H1 (cell line): ENCODE data around the gene PDZD2. TPM values are rescaled to one million over a fixed set of nuclear protein-coding genes. Genes with fewer than 3 reads are reported as not detected.

Experiments used
- CTCF ChIA-PET: fragments of 300-600 bp; sonication (Branson Sonifier 250); formaldehyde crosslinking; loops from one replicate; lab custom pipeline; 2021; ENCODE audit not compliant: partially characterized antibody; lab: Charles Lee
- POLR2A ChIA-PET: fragments of 300-600 bp; sonication (Branson Sonifier 250); formaldehyde crosslinking; loops from one replicate; lab custom pipeline; 2021; ENCODE audit warnings: inconsistent platforms; ENCODE audit not compliant: partially characterized antibody; lab: Charles Lee
- DNase-seq, 2 experiments: peaks; one replicate each; pipeline versions ENCODE4 v3.0.0 to v3.0.0-alpha.2; 2010 to 2022; ENCODE audit warnings: low spot score in 2 of 2, low read depth in 1 of 2, mixed read lengths in 1 of 2
- FAIRE-seq: peaks from 2 replicates; lab custom pipeline; 2011; peaks lifted over from hg19 to GRCh38; lab: Jason Lieb, UNC
- H2AFZ ChIP-seq: 2 replicates; pipeline ENCODE4 v1.8.1; 2012; ENCODE audit warnings: low read length, inconsistent platforms
- H2AK5ac ChIP-seq: 2 replicates; pipeline ENCODE4 v1.6.1; 2013; ENCODE audit warnings: low read depth, low read length
- H2BK120ac ChIP-seq: replicated peaks from 2 replicates; pipeline ENCODE3; 2013; ENCODE audit warnings: low read depth, low read length, inconsistent platforms
- H2BK12ac ChIP-seq: 2 replicates; pipeline ENCODE4 v1.6.1; 2013; ENCODE audit warnings: low read depth, low read length
- H2BK15ac ChIP-seq: 2 replicates; pipeline ENCODE4 v1.6.1; 2013; ENCODE audit warnings: low read length
- H2BK20ac ChIP-seq: 2 replicates; pipeline ENCODE4 v1.6.1; 2013; ENCODE audit warnings: low read length
- H2BK5ac ChIP-seq: 2 replicates; pipeline ENCODE4 v1.6.1; 2013; ENCODE audit warnings: low read depth, low read length
- H3K14ac ChIP-seq: 2 replicates; pipeline ENCODE4 v1.6.1; 2013; ENCODE audit warnings: inconsistent platforms; ENCODE audit not compliant: insufficient read length
- H3K18ac ChIP-seq: 2 replicates; pipeline ENCODE4 v1.6.1; 2013; ENCODE audit warnings: low read length; ENCODE audit errors: extremely low read depth
- H3K23ac ChIP-seq: 2 replicates; pipeline ENCODE4 v1.6.1; 2013; ENCODE audit warnings: inconsistent platforms; ENCODE audit not compliant: insufficient read length
- H3K23me2 ChIP-seq: 2 replicates; pipeline ENCODE4 v1.6.1; 2013; ENCODE audit warnings: low read depth, low read length
- H3K27ac ChIP-seq: 2 replicates; pipeline ENCODE4 v1.6.1; 2011; ENCODE audit warnings: low read depth, low read length, inconsistent platforms
- H3K27me3 ChIP-seq, 4 experiments: replicated peaks in 1 of 4; 1 replicate in 1 of 4; 2 replicates in 3 of 4; pipeline versions ENCODE4 v1.6.1 to v1.8.1; 2011 to 2013; ENCODE audit warnings: low read length in 3 of 4, mild to moderate bottlenecking in 3 of 4, inconsistent platforms in 2 of 4, mixed read lengths in 2 of 4, moderate library complexity in 1 of 4; ENCODE audit not compliant: control insufficient read depth in 3 of 4, insufficient read depth in 3 of 4; ENCODE audit errors: extremely low read depth in 1 of 4
- H3K36me3 ChIP-seq, 4 experiments: 2 replicates each; pipeline versions ENCODE4 v1.6.1 to v1.8.1; 2011 to 2013; ENCODE audit warnings: mild to moderate bottlenecking in 4 of 4, low read length in 3 of 4, moderate library complexity in 2 of 4, control low read depth in 1 of 4, inconsistent platforms in 1 of 4; ENCODE audit not compliant: insufficient read depth in 4 of 4, control insufficient read depth in 2 of 4
- H3K4ac ChIP-seq: replicated peaks from 2 replicates; pipeline ENCODE3; 2013; ENCODE audit warnings: low read length, low read depth, mixed read lengths, inconsistent platforms; ENCODE audit not compliant: insufficient read length
- H3K4me1 ChIP-seq, 4 experiments: replicated peaks in 1 of 4; 1 replicate in 1 of 4; 2 replicates in 3 of 4; pipeline versions ENCODE4 v1.6.1 to v1.8.1; 2011 to 2013; ENCODE audit warnings: low read length in 3 of 4, inconsistent platforms in 2 of 4, mixed read lengths in 1 of 4; ENCODE audit not compliant: insufficient read depth in 4 of 4, control insufficient read depth in 3 of 4
- H3K4me2 ChIP-seq, 2 experiments: 2 replicates each; pipeline versions ENCODE4 v1.6.1 to v1.8.1; 2011 to 2013; ENCODE audit warnings: low read depth in 2 of 2, low read length in 2 of 2, control low read depth in 1 of 2, inconsistent platforms in 1 of 2, mild to moderate bottlenecking in 1 of 2; ENCODE audit not compliant: insufficient read depth in 1 of 2
- H3K4me3 ChIP-seq, 4 experiments: fragments of 200-600, 300-600 bp in 1 of 4; sonication (generic), shearing (Covaris generic), sonication (Bioruptor Twin) in 1 of 4; 2 replicates each; pipeline versions ENCODE4 v1.5.1 to v1.8.1; 2011 to 2016; ENCODE audit warnings: low read length in 4 of 4, low read depth in 3 of 4, control low read depth in 2 of 4, inconsistent platforms in 2 of 4, mild to moderate bottlenecking in 2 of 4, mixed read lengths in 1 of 4, moderate library complexity in 1 of 4; ENCODE audit not compliant: insufficient read depth in 2 of 4; ENCODE audit errors: extremely low read depth in 1 of 4
- H3K56ac ChIP-seq: replicated peaks from 2 replicates; pipeline ENCODE3; 2013; ENCODE audit warnings: low read depth, mild to moderate bottlenecking, mixed read lengths, low read length, inconsistent platforms; ENCODE audit not compliant: insufficient read length
- H3K79me1 ChIP-seq: 2 replicates; pipeline ENCODE4 v1.6.1; 2013; ENCODE audit warnings: low read depth, low read length, control low read depth
- H3K79me2 ChIP-seq, 2 experiments: 2 replicates each; pipeline versions ENCODE4 v1.6.1 to v1.8.1; 2012 to 2013; ENCODE audit warnings: low read length in 2 of 2, mild to moderate bottlenecking in 2 of 2, inconsistent platforms in 1 of 2; ENCODE audit not compliant: insufficient read depth in 2 of 2, control insufficient read depth in 1 of 2
- H3K9ac ChIP-seq, 4 experiments: replicated peaks in 1 of 4; 1 replicate in 1 of 4; 2 replicates in 3 of 4; pipeline versions ENCODE4 v1.6.1 to v1.8.1; 2011 to 2013; ENCODE audit warnings: low read depth in 3 of 4, low read length in 3 of 4, control low read depth in 2 of 4, mild to moderate bottlenecking in 2 of 4, moderate library complexity in 2 of 4, inconsistent platforms in 1 of 4; ENCODE audit errors: extremely low read depth in 1 of 4
- H3K9me3 ChIP-seq, 2 experiments: 2 replicates each; pipeline versions ENCODE4 v1.6.1 to v1.8.1; 2012 to 2013; ENCODE audit warnings: mild to moderate bottlenecking in 2 of 2, moderate library complexity in 2 of 2, control low read depth in 1 of 2, inconsistent platforms in 1 of 2, low read depth in 1 of 2, low read length in 1 of 2, mixed read lengths in 1 of 2; ENCODE audit not compliant: insufficient read depth in 2 of 2
- H4K20me1 ChIP-seq, 2 experiments: replicated peaks in 1 of 2; 2 replicates each; pipeline versions ENCODE3 to v1.8.1; 2011 to 2013; ENCODE audit warnings: inconsistent platforms in 2 of 2, low read length in 2 of 2, mild to moderate bottlenecking in 1 of 2; ENCODE audit not compliant: insufficient read depth in 2 of 2, control insufficient read depth in 1 of 2
- H4K5ac ChIP-seq: 2 replicates; pipeline ENCODE4 v1.6.1; 2013; ENCODE audit warnings: low read length, low read depth, mixed read lengths, inconsistent platforms; ENCODE audit not compliant: insufficient read length
- H4K8ac ChIP-seq: 2 replicates; pipeline ENCODE4 v1.8.0; 2013; ENCODE audit warnings: mild to moderate bottlenecking, moderate library complexity, low read length, inconsistent platforms; ENCODE audit not compliant: insufficient read depth; ENCODE audit errors: extremely low read depth
- H4K91ac ChIP-seq: replicated peaks from 2 replicates; pipeline ENCODE3; 2013; ENCODE audit warnings: low read length, mixed read lengths, inconsistent platforms; ENCODE audit not compliant: insufficient read length
- RFX5 ChIP-seq: IDR thresholded peaks from 2 replicates; pipeline ENCODE4 v1.6.1; 2011; ENCODE audit warnings: low read depth, low read length, improper control_type of control experiment, borderline replicate concordance
- USF2 ChIP-seq: IDR thresholded peaks from 2 replicates; pipeline ENCODE4 v1.6.1; 2011; ENCODE audit warnings: low read length, improper control_type of control experiment
- WGBS, 2 experiments: shearing (Covaris generic) in 1 of 2; methylation state at CpG; one replicate each; pipeline versions ENCODE4 v1.1.6 to v1.1.7; 2013 to 2015; ENCODE audit warnings: low lambda C conversion rate in 2 of 2, mixed read lengths in 2 of 2, inconsistent platforms in 1 of 2, low coverage in 1 of 2, missing lambda C conversion rate in 1 of 2; ENCODE audit not compliant: insufficient replicate concordance in 2 of 2, insufficient coverage in 1 of 2, insufficient read length in 1 of 2; ENCODE audit errors: extremely low coverage in 1 of 2, missing lambda C conversion rate in 1 of 2; 5-methylcytosine and 5-hydroxymethylcytosine counted together
- polyA plus RNA-seq, 7 experiments: library from polyadenylated mRNA; depleted of rRNA in 3 of 7; stranded (reverse) in 5 of 7; unstranded in 2 of 7; fragments of >200 nt in 5 of 7; fragments of 200-250 nt in 2 of 7; gene quantifications; 1 replicate in 5 of 7; 2 replicates in 1 of 7; 4 replicates in 1 of 7; pipeline versions ENCODE4 v1.2.1 to v1.2.3, GENCODE V29; 2011 to 2013; ENCODE audit warnings: missing spikeins in 2 of 7, mixed read lengths in 2 of 7
- total RNA-seq: library from RNA; stranded (reverse); fragmentation: NEBNext Ultra II Directional; extraction: Animal tissue kit (Norgen Biotek cat#: 25700); gene quantifications from 2 replicates; pipeline ENCODE4 v1.2.1, GENCODE V29; 2021

Gene PDZD2
- total and polyA plus RNA-seq, 2 of the 8 experiments (the other 6 are each of a cell fraction or from before 2014, with no cell fraction given), result 1.2 to 6.8 TPM

GRCh38 chr5:31811210-31811609, 172.3 kb downstream of the PDZD2 start:
- ChIA-PET POLR2A (interaction anchor here (1.0 kb wide), 1 partner anchor 44 kb away, joined by 3 read pairs; no protein-coding TSS in a partner anchor), CTCF (interaction anchor here (0.6 to 3.9 kb wide), 12 partner anchors 13 to 324 kb away, joined by 3 to 27 read pairs (median 4); no protein-coding TSS in a partner anchor)
- FAIRE-seq (no peak), DNase-seq (no peak)
- WGBS, 2 experiments, result 76% methylated on average over 1 of the region's 1 CpG; no CpG with 5 or more reads in 1 of the 2 experiments
- Histone ChIP-seq H3K23ac (no peak overlapping the region), H3K9me3 (no peaks in the 10 kb centered on the region), H4K8ac (no peak overlapping the region), H4K20me1 (no peaks in the 10 kb centered on the region), H3K23me2 (no peaks in the 10 kb centered on the region), H3K79me2 (no peaks in the 10 kb centered on the region), H4K91ac (no peak overlapping the region), H3K4ac (no peak overlapping the region), H2BK15ac (no peak overlapping the region), H3K14ac (no peak overlapping the region), H3K36me3 (no peaks in the 10 kb centered on the region), H3K27me3 (no peaks in the 10 kb centered on the region), H4K5ac (no peak overlapping the region), H2BK20ac (no peak overlapping the region), H2AFZ (no peak overlapping the region), H3K4me3 (no peak overlapping the region), H2BK12ac (no peak overlapping the region), H3K18ac (no peak overlapping the region), H3K79me1 (no peaks in the 10 kb centered on the region), H2AK5ac (no peak overlapping the region), H3K4me2 (no peak overlapping the region), H3K56ac (no peak overlapping the region), H2BK120ac (no peak overlapping the region), H2BK5ac (no peak overlapping the region), H3K4me1 (peaks cover 0 to 2% (median 0%) of the 10 kb centered on the region in 4 experiments; a peak in 1 of 7 replicates), H3K9ac (no peak overlapping the region), H3K27ac (no peak overlapping the region)
- TF ChIP-seq USF2, result no peak
- TF ChIP-seq RFX5, result no peak
